Measurements from ENCODE around the gene TRIB2. TPM values are rescaled to one million over a fixed set of nuclear protein-coding genes. Genes with fewer than 3 reads are reported as not detected.

TRIB2 gene
- total and polyA plus RNA-seq, 11 donors = 31.2 to 140 (median 41.4) TPM

GRCh38 chr2:12778811-12779579 lies 62.3 kb downstream of the TRIB2 start:
- Histone ChIP-seq H3K36me3 (no peaks in the 10 kb centered on the region), H3K4me1 (peaks cover 0 to 4% (median 0%) of the 10 kb centered on the region in 12 donors), H3K9me3 (peaks cover 0 to 9% (median 0%) of the 10 kb centered on the region in 12 donors), H3K4me3 (no peak overlapping the region), H3K27me3 (no peaks in the 10 kb centered on the region), H3K27ac (no peak overlapping the region)
- intact Hi-C loops (cut with DNase I) = no loop called here
- DNase-seq (no peak), ATAC-seq (peak in 1 of 4 donors; percentile 20)
- 82 to 91% (median 88%) methylated on average over 12 of the region's 12 CpGs for WGBS, 4 donors
- TF ChIP-seq, protein P1, sequence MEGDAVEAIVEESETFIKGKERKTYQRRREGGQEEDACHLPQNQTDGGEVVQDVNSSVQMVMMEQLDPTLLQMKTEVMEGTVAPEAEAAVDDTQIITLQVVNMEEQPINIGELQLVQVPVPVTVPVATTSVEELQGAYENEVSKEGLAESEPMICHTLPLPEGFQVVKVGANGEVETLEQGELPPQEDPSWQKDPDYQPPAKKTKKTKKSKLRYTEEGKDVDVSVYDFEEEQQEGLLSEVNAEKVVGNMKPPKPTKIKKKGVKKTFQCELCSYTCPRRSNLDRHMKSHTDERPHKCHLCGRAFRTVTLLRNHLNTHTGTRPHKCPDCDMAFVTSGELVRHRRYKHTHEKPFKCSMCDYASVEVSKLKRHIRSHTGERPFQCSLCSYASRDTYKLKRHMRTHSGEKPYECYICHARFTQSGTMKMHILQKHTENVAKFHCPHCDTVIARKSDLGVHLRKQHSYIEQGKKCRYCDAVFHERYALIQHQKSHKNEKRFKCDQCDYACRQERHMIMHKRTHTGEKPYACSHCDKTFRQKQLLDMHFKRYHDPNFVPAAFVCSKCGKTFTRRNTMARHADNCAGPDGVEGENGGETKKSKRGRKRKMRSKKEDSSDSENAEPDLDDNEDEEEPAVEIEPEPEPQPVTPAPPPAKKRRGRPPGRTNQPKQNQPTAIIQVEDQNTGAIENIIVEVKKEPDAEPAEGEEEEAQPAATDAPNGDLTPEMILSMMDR (IDR thresholded peaks at IDR 0.05) = no peak
- TF ChIP-seq POLR2A (IDR thresholded peaks at IDR 0.05) = no peak

DNA sequence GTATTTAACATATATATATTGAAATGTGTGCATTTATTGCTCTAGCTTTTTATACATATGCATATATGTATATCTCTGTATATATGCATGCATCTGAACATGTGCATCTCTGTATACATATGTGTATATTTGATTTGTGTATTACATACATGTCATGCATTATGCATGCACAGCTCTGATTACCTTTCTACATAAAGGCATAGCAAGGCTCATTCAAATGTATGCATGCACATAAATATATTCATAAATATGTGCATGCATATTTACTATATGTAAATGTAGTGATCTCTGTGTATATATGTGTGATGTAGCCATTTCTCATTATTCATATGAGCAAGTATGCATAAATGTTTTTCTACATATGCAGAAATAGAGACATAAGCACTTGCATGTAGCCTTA lies 64.6 kb downstream of the TRIB2 start:
- intact Hi-C loops (cut with DNase I) = no loop called here
- no peak for ATAC-seq
- Histone ChIP-seq H3K27me3 (no peaks in the 10 kb centered on the region), H3K27ac (no peak overlapping the region), H3K9me3 (no peaks in the 10 kb centered on the region), H3K36me3 (no peaks in the 10 kb centered on the region), H3K4me1 (peaks cover 0 to 4% (median 0%) of the 10 kb centered on the region in 12 donors), H3K4me3 (no peak overlapping the region)
- no peak for DNase-seq
- TF ChIP-seq, protein P1 (IDR thresholded peaks at IDR 0.05) = no peak
- TF ChIP-seq POLR2A (IDR thresholded peaks at IDR 0.05) = no peak

DNA sequence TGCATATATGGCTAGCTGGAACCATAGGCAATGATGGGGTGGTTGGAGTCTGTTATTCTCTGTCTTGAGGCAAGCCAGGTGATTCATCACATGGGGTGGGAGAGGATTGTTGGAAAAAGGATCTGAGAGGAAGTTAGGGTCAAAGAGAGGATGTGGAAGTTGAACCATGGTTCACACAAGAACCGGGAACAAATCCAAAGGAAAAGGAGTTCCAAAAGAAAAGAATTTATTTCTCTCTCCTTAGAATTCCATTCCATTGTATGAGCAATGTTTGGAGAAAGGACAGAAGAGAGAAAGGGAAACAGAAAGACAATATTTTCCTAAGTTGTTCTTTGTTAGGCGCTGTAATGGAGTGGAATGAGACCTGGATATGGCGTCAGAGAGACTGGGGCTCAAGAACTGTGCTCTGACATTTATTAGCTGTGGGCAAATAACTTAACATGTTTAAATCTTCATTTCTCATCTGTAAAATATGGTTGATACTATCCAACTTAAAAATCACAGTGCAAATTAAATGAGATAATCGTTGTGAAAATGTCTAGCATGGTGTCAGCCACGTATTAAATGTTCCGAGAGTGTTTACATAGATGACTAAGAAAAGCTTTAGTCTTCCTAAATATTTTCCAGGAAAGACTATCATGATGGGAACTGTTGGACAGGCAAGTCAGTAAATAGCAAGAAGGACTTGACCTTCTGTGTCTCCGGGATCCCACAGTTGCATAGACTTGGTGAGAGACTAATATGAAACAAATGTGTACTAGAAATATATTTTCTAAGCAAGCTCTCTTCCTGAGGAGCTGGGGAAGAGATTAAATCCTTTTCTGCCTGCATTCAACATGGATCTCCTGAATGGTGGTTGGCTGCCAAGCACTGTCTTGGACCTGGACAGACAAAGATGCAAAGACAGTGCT lies 71.4 kb downstream of the TRIB2 start:
- H3K36me3 ChIP-seq = no peaks in the 10 kb centered on the region
- H3K4me1 ChIP-seq = peaks cover 0 to 19% (median 4%) of the 10 kb centered on the region in 12 donors
- H3K27ac ChIP-seq = peak overlapping the region; percentile 25 to 77 (median 60)
- peak in 4 of 5 donors; percentile 35 to 53 (median 46) for DNase-seq
- H3K4me3 ChIP-seq = peak overlapping the region in 1 of 12 donors; percentile 1
- peak; percentile 61 to 90 (median 79) for ATAC-seq
- H3K27me3 ChIP-seq = no peaks in the 10 kb centered on the region
- intact Hi-C loops (cut with DNase I) = loop anchor here in 2 of 10 donors (5.0 kb wide), 2 partner anchors 39 to 51 kb away; no protein-coding TSS in a partner anchor
- TF ChIP-seq, protein P1 (IDR thresholded peaks at IDR 0.05) = no peak
- no peak for TF ChIP-seq POLR2A (IDR thresholded peaks at IDR 0.05)
- no peaks in the 10 kb centered on the region for H3K9me3 ChIP-seq
- WGBS, 4 donors = 46 to 60% (median 51%) methylated on average over 7 of the region's 7 CpGs

- intact Hi-C loops (cut with DNase I) = no loop called here
- H3K4me3 ChIP-seq = no peak overlapping the region
- no peaks in the 10 kb centered on the region for H3K36me3 ChIP-seq
- no peak for ATAC-seq
- DNase-seq = no peak
- H3K27me3 ChIP-seq = no peaks in the 10 kb centered on the region
- WGBS, 4 donors = 97 to 98% (median 98%) methylated on average over 3 of the region's 3 CpGs
- H3K27ac ChIP-seq = no peak overlapping the region
- H3K4me1 ChIP-seq = peaks cover 0 to 27% (median 4%) of the 10 kb centered on the region in 12 donors
- H3K9me3 ChIP-seq = no peaks in the 10 kb centered on the region
- TF ChIP-seq POLR2A (IDR thresholded peaks at IDR 0.05) = no peak
- TF ChIP-seq, protein P1 (IDR thresholded peaks at IDR 0.05) = no peak
Observed at GRCh38 chr2:12791906-12792305, 75.2 kb downstream of the TRIB2 start.
